PC-3 (cell line): Measurements from ENCODE around the gene SAMD9. TPM values are rescaled to one million over a fixed set of nuclear protein-coding genes. Genes with fewer than 3 reads are reported as not detected.
A peak's percentile ranks its signal among the peaks of the same experiment; 100 is the strongest.

Experiments used
- ATAC-seq: fragments of 200-7000 bp; cut with Tn5 transposase; 2 replicates; pipeline ENCODE4 v1.9.1; 2020; ENCODE audit warnings: mild to moderate bottlenecking, moderate library complexity
- BruUV-seq: library from RNA; stranded (reverse); fragments of 400-500 nt; replicated peaks from 2 replicates; lab custom pipeline; 2021; lab: Mats Ljungman, UMichigan
- CTCF ChIA-PET: fragments of 300-600 bp; sonication (Branson Sonifier 250); formaldehyde crosslinking; loops from one replicate; lab custom pipeline; 2022; ENCODE audit warnings: antibody characterized with exemption; lab: Charles Lee
- POLR2A ChIA-PET: fragments of 300-600 bp; sonication (Branson Sonifier 250); formaldehyde crosslinking; loops from one replicate; lab custom pipeline; 2022; ENCODE audit warnings: antibody characterized with exemption; ENCODE audit not compliant: unreplicated experiment; lab: Charles Lee
- DNase-seq: peaks from one replicate; pipeline ENCODE4 v3.0.0-alpha.2; 2015
- H2AFZ ChIP-seq: fragments of 300-600 bp; sonication (generic); 2 replicates; pipeline ENCODE4 v1.6.0; 2016; ENCODE audit warnings: antibody characterized with exemption, low read length
- H3F3A ChIP-seq: fragments of 300-600 bp; sonication (generic); one replicate; pipeline ENCODE4 v1.6.0; 2017; ENCODE audit warnings: antibody characterized with exemption, low read length, control low read depth, mild to moderate bottlenecking; ENCODE audit not compliant: unreplicated experiment
- H3K27ac ChIP-seq: fragments of 300-600 bp; sonication (generic); 2 replicates; pipeline ENCODE4 v1.5.1; 2016; ENCODE audit warnings: mild to moderate bottlenecking, low read length
- H3K27me3 ChIP-seq: fragments of 300-600 bp; sonication (generic); 2 replicates; pipeline ENCODE4 v1.6.1; 2016; ENCODE audit warnings: low read length, mixed read lengths
- H3K36me3 ChIP-seq: fragments of 300-600 bp; sonication (generic); 2 replicates; pipeline ENCODE4 v1.6.1; 2016; ENCODE audit warnings: low read depth, mixed run types, low read length, mixed read lengths
- H3K4me1 ChIP-seq: fragments of 300-600 bp; sonication (generic); 2 replicates; pipeline ENCODE4 v1.5.1; 2016; ENCODE audit warnings: low read length; ENCODE audit not compliant: insufficient read depth
- H3K4me2 ChIP-seq: fragments of 300-600 bp; sonication (generic); 2 replicates; pipeline ENCODE4 v1.6.0; 2016; ENCODE audit warnings: low read length
- H3K4me3 ChIP-seq: fragments of 300-600 bp; sonication (generic); 2 replicates; pipeline ENCODE4 v1.5.1; 2016; ENCODE audit warnings: mild to moderate bottlenecking, low read length, mixed read lengths
- H3K79me2 ChIP-seq: fragments of 300-600 bp; sonication (generic); 2 replicates; pipeline ENCODE4 v1.6.1; 2017; ENCODE audit warnings: low read length, mixed read lengths
- H3K9ac ChIP-seq: fragments of 300-600 bp; sonication (generic); 2 replicates; pipeline ENCODE4 v1.6.0; 2016; ENCODE audit warnings: mild to moderate bottlenecking, low read length
- H3K9me2 ChIP-seq: fragments of 300-600 bp; sonication (generic); replicated peaks from 2 replicates; pipeline ENCODE4 v1.6.1; 2016; ENCODE audit warnings: mixed run types, low read length, mixed read lengths
- H3K9me3 ChIP-seq: fragments of 300-600 bp; sonication (generic); 2 replicates; pipeline ENCODE4 v1.6.1; 2016; ENCODE audit warnings: low read length, mixed read lengths
- H4K20me1 ChIP-seq: fragments of 300-600 bp; sonication (generic); 2 replicates; pipeline ENCODE4 v1.6.1; 2016; ENCODE audit warnings: low read length, mixed read lengths
- CTCF ChIP-seq: fragments of 300-600 bp; sonication (generic); conservative IDR thresholded peaks from 2 replicates; pipeline ENCODE4 v1.5.1; 2017; ENCODE audit warnings: antibody characterized with exemption, low read depth, mild to moderate bottlenecking, low read length
- EZH2 ChIP-seq: fragments of 300-600 bp; sonication (generic); IDR thresholded peaks from one replicate; pipeline ENCODE4 v1.6.1; 2017; ENCODE audit warnings: antibody characterized with exemption, mild to moderate bottlenecking, low read length; ENCODE audit not compliant: unreplicated experiment
- EZH2phosphoT487 ChIP-seq: fragments of 300-600 bp; sonication (generic); IDR thresholded peaks from 2 replicates; pipeline ENCODE4 v1.6.1; 2018; ENCODE audit warnings: mild to moderate bottlenecking, antibody characterized with exemption, low read length, borderline replicate concordance
- intact Hi-C: fragments of 100-400 bp; cut with micrococcal nuclease; formaldehyde crosslinking; loops from 2 replicates; pipeline ENCODE4 v1.9.0; 2023
- total RNA-seq: library from RNA; depleted of rRNA; stranded (reverse); fragments of >200 nt; gene quantifications from 2 replicates; pipeline ENCODE4 v1.2.3, GENCODE V29; 2014

SAMD9 gene
- total RNA-seq, 1 experiment from 2014 or later: 3.0 TPM

- Histone ChIP-seq H3K9me3 (no peaks in the 10 kb centered on the region), H3K36me3 (no peaks in the 10 kb centered on the region), H3K4me3 (no peak overlapping the region), H3K4me1 (peaks cover 22% of the 10 kb centered on the region), H4K20me1 (no peaks in the 10 kb centered on the region), H3K27me3 (no peaks in the 10 kb centered on the region), H3K4me2 (no peak overlapping the region), H3K9ac (no peak overlapping the region), H3K27ac (no peak overlapping the region), H3F3A (no peaks in the 10 kb centered on the region), H2AFZ (no peak overlapping the region), H3K79me2 (no peaks in the 10 kb centered on the region), H3K9me2 (no peaks in the 10 kb centered on the region)
- TF ChIP-seq EZH2 (no peak), EZH2phosphoT487 (no peak), CTCF (no peak)
- POLR2A ChIA-PET: no interaction called here
- BruUV-seq: no TSS peak
- no peak for DNase-seq
- no peak for ATAC-seq
- intact Hi-C loops: no loop called here
- CTCF ChIA-PET: no interaction called here
These were observed 3.1 kb upstream of the SAMD9 start for GRCh38 chr7:93120592-93121549.

GRCh38 chr7:93119191-93119905 is 1.6 kb upstream of the SAMD9 start:
- Histone ChIP-seq H3K27ac (no peak overlapping the region), H3K9ac (no peak overlapping the region), H3K4me3 (no peak overlapping the region), H3K27me3 (no peaks in the 10 kb centered on the region), H3K9me3 (no peaks in the 10 kb centered on the region), H3K4me2 (no peak overlapping the region), H3F3A (no peaks in the 10 kb centered on the region), H3K4me1 (peaks cover 34% of the 10 kb centered on the region), H3K9me2 (no peaks in the 10 kb centered on the region), H4K20me1 (no peaks in the 10 kb centered on the region), H3K79me2 (no peaks in the 10 kb centered on the region), H3K36me3 (no peaks in the 10 kb centered on the region), H2AFZ (peak overlapping the region; percentile 26; the same call in 1 of the 2 replicates)
- DNase-seq (no peak), ATAC-seq (no peak)
- intact Hi-C loops: loop anchor here (2.0 kb wide), 1 partner anchor 27 kb away; no protein-coding TSS in a partner anchor
- POLR2A ChIA-PET: no interaction called here
- no peak for TF ChIP-seq CTCF
- no peak for TF ChIP-seq EZH2phosphoT487
- TF ChIP-seq EZH2: no peak
- CTCF ChIA-PET: no interaction called here
- no TSS peak for BruUV-seq
